ENCODE results near the gene MEFV.
"Not testable (repeated sequence)": the region's sequence is repeated elsewhere in the genome, so short reads cannot be mapped to it uniquely, and the experiment has no call there.

MEFV gene, protein sequence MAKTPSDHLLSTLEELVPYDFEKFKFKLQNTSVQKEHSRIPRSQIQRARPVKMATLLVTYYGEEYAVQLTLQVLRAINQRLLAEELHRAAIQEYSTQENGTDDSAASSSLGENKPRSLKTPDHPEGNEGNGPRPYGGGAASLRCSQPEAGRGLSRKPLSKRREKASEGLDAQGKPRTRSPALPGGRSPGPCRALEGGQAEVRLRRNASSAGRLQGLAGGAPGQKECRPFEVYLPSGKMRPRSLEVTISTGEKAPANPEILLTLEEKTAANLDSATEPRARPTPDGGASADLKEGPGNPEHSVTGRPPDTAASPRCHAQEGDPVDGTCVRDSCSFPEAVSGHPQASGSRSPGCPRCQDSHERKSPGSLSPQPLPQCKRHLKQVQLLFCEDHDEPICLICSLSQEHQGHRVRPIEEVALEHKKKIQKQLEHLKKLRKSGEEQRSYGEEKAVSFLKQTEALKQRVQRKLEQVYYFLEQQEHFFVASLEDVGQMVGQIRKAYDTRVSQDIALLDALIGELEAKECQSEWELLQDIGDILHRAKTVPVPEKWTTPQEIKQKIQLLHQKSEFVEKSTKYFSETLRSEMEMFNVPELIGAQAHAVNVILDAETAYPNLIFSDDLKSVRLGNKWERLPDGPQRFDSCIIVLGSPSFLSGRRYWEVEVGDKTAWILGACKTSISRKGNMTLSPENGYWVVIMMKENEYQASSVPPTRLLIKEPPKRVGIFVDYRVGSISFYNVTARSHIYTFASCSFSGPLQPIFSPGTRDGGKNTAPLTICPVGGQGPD

DNA sequence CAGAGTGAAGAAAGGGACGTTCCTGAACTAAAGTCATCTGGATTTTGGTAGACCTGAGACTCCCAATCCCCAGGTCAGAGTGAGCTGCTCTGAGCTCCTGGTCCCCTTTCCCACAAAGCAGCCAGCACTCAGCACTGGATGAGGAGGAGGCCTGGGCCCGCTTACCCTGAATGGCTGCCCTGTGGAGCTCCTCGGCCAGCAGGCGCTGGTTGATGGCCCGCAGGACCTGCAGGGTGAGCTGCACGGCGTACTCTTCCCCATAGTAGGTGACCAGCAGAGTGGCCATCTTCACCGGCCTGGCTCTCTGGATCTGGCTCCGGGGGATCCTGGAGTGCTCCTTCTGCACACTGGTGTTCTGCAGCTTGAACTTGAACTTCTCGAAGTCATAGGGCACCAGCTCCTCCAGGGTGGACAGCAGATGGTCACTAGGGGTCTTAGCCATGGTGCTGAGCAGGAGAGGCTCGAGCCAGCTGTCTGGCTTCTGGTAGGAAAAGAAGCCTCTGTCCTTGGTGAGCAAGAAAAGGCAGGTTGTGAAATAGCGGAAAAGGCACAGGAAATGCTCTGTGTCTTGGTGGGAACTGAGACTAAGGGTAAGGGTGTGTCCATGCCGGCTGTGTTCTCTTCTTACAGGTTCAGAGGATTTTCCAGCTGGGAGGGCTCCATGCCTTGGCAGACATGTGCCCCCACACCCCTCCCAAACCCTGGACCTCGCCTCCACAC, at the start of gene MEFV:
Gene MEFV (minus strand): TSS at position 488 of the 720 bp plus-strand sequence. CDS start 46 bp downstream, at position 442.
- no peak for DNase-seq (ENCODE audit: low spot score)

DNA sequence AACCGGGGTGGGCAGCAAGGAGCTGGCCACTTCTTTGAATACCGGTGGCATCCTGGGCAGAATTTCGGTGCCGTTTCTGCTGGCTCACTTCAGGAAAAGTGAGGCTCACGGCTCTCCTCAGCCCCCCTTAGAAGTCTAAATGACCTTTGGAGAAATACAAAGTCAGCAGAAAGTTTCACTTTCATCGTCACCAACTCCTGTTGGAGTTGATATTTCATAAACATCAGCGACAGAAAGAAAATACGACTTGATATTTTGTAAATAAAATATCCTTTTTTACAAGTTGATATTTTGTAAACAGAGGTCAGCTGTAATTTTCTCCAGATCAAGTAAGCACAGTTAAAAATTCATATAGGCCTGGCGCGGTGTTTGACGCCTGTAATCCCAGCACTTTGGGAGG, 49.6 kb upstream of the MEFV start:
- no peak for DNase-seq (ENCODE audit: low spot score)

DNA sequence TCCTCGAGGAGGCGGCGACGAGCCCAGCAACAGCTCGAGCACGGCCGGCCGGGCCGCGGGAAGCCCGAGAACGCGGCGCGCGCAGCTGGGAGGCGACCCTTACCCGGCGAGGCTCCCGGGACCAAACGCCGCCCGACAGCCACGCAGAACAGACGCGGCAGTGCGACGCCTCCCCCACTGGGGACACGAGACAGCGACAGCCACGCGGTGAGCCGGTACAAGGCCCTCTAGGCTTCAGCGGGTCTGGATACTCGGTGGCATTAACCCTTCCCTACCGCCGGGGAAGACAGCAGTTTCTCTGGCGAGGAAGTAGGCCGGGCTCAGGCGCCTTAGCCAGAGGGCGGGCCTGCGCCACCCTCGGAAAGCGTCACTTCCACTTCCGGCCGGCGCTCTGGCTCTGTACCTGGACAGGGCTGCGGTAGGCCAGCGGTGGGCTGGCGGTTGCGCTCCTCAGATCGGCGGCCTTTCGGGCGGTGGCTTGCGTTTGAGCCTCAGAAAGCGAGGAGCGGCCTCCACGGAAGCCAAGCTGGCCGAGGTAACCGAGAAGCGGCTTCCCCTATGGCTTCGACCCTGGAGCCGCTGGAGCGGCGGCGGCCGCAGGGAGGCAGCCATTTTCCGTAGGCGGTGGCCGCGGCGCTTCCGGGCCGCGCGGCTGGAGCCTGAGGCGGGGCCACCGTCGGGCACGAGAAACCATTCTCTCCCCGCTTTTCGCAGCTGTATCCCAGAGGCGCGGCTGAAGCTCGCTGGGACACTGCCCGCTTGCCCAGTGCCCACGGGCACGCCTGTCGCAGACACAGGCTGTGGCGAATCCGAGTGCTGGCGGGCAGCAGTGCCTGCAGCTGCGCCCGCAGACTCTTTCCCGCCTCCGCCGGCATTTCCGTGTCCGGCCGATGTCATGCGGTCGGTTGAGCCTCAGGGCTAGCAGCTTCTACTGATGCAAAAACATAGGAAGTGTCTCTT, 49.0 kb upstream of the MEFV start, which contains the start of the genes TIGD7 and ZNF75A:
Gene TIGD7 (minus strand): TSS at position 322 of the 960 bp plus-strand sequence. CDS start 4,816 bp downstream, outside the sequence.
Gene ZNF75A (plus strand): TSS at position 389 of the 960 bp plus-strand sequence. CDS start 2,932 bp downstream, outside the sequence.
- peak; percentile 81 for DNase-seq (ENCODE audit: low spot score)

DNA sequence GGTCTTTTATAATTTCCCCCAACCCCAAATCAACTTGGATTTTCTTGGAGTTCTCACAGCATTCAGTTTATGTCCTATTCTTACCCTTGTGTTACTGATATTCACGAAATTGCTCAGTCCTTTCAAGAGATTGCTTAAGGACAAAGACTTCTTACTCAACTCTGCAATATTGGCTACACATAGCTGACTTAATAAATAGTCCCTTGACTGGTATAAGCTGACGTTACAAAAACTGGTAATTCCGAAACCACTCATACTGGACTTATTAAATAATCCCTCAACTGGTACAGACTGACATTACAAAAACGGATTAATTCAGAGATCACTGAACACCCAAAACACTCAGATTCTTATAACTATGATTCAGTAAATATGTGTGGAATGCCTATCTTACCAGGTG, 47.9 kb upstream of the MEFV start:
- no peak for DNase-seq (ENCODE audit: low spot score)

DNA sequence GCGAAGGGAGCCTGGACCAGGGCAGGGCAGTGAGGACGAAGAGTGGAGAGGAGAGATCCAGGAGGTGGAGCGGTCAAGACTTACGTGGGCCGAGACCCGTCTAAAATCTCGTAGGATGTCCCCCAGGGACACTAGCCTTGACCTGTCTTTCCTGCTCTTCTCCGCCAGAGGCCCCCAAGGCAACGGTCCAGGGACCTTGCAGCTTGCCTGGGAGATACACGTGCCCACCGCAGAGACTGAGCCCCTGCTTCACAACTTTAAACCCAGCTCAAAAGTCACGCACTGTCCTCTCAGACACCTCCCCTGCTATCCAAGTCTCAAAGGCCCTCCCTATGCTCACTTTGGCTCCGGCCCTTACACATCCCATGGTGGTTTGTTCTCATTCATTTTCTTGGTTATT, 39.4 kb upstream of the MEFV start:
- DNase-seq (ENCODE audit: low spot score): no peak

DNA sequence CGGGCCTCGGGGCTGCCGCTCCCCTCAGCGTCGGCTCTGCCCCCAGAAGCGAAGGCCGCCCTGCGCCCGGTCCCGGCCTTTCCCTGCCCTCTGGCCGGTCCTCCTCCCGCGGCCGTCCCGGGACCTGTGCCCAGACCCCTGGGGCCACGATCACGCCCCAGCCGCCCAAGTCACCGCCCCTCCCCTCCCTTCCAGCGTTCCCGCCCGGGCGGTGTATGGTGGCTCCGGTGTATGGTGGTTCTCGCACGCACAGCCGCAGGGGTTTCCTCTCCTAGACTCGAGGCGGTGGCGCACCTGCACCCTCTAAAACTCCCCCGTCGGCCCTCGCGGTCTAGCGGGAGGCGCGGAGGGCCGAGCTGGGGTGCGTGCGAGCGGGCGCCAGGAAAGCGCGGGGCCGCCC, 38.8 kb upstream of the MEFV start:
- DNase-seq (ENCODE audit: low spot score): no peak

DNA sequence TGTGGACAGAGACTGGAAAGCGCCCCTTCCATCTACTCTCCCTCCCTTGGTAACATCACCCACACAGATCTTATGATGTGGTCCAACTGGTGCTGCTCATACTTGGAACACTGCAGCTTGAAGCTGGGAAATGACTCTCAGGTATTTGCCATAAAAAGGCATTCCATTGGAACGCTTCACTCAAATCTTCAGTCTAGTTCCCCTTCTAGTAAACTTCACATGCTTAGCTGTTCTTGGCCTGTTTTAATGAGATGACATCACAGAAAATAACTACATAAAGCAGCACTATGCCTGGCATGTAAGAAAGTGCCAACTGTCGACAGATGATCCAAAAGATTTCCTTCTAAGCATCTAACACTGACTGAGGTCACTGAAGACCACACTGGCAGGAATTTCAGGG, 36.2 kb upstream of the MEFV start:
- DNase-seq (ENCODE audit: low spot score): no peak

DNA sequence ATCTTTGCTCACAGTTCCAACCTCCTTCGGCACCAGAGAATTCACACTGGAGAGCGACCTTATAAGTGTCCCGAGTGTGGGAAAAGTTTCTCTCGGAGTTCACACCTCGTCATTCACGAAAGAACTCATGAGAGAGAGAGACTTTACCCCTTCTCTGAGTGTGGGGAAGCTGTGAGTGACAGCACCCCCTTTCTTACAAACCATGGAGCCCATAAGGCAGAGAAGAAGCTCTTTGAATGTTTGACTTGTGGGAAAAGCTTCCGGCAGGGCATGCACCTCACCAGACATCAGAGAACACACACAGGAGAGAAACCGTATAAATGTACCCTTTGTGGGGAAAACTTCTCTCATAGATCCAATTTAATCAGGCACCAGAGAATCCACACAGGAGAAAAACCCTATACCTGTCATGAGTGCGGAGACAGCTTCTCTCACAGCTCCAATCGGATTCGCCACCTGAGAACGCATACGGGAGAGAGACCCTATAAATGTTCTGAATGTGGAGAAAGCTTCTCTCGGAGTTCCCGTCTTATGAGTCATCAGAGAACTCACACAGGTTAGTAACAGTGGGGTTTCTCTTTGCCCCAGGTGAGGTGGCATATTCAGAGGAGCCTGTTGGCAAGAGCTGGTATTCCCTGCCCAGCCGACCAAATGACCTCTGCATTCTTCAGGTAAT, 33.7 kb upstream of the MEFV start:
- DNase-seq (ENCODE audit: low spot score): no peak

DNA sequence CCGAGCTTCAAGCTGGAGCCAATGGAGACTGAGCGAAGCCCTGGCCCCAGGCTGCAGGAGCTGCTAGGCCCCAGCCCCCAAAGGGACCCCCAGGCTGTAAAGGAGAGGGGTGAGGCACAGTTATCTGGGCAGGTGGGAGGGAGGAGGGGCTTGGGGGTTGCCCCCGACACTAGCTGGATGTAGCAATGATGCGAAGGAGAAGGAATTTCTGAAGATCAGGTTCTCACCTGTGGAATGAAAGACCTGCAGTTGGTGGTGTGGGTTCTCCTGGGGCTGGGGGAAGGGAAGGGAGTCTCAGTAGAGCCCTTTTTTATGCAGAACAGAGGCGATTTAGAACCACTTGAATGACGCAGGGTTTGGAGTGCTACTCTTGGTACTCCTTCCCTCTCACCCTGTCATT, 28.7 kb upstream of the MEFV start:
- no peak for DNase-seq (ENCODE audit: low spot score)

DNA sequence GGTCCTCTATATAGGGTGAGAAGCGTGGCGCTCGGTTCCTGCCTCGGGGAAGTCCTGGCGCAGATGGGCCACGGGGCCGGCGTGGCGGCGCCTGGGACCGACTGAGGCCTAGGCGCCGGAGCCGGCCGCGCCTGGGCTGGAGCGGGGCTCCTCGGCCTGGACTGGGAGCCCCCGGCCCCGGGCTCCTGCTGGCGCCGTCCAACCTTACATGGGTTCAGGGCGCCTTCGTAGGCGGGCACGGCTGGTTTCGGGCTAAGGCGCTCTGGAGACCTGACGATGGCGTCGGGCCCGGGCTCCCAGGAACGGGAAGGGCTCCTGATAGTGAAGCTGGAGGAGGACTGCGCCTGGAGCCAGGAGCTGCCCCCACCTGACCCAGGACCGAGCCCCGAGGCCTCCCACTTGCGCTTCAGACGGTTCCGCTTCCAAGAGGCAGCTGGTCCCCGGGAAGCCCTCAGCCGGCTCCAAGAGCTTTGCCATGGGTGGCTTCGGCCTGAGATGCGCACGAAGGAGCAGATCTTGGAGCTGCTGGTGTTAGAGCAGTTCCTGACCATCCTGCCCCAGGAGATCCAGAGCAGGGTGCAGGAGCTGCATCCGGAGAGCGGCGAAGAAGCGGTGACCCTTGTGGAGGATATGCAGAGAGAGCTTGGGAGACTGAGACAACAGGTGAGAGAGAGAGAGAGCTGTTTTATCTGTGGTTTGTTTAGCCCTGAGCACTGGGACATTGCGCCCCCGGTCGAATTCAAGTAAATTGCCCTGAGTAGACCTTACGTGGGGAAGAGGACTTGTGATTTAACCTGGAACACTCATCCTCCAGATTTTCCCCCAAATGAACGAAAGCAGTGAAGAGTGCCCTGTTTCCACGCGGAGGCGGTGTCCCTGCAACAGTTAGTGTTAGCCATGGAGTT, 27.4 kb upstream of the MEFV start:
- DNase-seq (ENCODE audit: low spot score): no peak

DNA sequence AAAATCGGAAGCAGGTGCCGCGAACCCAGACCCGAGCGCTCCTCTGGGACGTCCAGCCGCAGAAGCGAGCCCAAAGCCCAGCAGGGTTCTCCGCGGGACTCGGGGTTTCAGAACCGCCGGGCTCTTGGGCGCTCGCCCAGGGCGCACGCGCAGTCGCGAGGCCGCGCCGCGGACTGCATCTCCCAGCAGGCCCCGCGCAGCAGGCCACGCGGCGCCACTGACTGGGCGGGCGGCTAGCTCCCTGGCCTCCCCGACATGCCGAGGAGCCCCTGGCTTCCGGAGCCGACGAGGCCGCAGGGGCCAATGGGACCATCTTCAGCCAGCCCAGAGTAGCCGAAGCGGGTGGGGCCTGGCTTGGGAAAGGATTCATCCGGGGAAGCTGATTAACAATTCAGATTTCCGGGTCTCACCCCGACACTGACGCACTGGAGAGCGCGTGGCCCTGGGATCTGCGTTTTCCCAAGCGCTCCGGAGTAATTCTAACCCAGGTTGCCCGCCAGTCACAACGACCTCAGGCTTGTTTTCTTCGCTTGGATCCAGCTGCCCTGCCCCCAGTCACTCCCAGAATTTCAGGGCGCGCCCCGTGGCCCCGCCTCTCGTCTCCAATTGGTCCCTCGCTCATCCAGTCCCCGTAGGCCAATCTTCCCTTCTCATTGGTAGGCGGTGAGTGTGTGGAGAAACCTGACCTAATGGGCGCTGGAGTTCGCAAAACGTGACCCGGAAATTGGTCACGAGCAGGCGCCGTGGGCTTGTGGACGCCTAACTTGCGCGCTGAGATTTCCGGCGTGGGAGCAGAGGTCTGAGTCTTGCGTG, 26.5 kb upstream of the MEFV start, which contains the start of gene ZNF263:
Gene ZNF263 (plus strand): TSS at position 762 of the 813 bp plus-strand sequence. CDS start 328 bp downstream, outside the sequence.
- DNase-seq (ENCODE audit: low spot score): peak; percentile 95

DNA sequence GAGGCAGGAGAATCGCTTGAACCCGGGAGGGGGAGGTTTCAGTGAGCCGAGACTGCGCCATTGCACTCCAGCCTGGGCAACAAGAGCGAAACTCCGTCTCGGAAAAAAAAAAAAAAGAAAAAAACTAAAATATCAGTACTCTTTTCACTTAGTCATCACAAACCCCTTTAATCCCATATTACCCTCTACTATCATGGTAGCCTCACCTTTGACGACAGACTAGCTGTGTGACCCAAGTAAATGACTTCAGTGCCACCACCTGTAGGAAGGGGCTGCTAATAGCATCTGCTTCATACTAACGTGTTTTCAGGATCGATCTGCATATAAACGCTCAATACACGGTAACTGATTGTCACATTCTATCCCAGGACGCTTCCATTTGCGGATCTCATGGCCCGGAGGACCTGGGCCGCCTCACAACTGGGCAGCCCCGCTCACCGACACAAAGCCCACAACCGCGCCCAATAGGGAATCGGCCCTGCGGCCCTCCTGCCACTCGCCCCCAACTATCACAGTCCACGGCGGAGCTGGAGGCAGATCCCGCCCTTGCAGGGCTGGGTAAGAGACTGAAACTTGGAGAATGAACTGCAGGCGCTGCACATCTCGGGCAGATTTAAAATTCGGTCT, 25.8 kb upstream of the MEFV start:
- peak; percentile 84 for DNase-seq (ENCODE audit: low spot score)

DNA sequence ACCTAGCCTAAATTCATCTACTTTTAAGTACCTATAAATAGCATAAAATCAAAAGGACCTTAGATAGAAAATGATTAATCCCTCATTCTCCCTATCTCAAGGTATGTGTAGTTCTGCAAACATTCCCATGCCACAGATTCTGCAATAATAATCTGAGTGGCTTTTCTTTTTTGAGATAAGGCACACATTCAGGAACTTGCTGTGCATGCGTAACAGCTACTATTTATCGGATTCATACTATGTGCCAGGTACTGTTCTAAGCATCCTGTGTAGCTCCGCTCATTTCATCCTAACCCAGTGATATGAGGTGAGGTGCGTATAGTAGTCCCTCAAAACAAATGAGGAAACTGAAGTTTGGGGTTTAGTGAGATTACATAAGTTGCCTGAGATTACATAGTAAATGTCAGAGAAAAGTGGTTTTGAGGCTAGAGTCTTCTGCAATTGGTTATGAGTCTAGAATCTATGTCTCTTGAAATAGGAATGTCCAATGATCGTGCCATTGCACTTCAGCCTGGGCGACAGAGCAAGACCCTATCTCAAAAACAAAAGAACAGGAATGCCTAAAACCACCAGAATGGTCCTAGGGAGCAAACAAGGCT, 24.9 kb upstream of the MEFV start:
- no peak for DNase-seq (ENCODE audit: low spot score)

DNA sequence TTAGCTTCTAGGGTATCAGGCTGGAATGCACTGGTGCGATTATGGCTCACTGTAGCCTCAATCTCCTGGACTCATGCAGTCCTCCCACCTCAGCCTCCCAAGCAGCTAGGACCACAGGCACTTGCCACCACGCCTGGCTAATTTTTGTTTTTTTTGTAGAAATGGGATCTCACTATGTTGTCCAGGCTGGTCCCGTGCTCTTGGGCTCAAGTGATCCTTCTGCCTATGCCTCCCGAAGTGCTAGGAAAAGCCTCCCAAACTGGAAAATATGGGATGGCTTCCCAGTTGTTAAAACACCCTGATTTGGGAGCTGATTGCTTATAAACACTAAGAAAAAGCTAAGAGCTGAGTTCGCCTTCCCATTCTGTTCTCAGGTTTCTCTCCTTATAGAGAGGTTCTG, 20.2 kb upstream of the MEFV start:
- no peak for DNase-seq (ENCODE audit: low spot score)

DNA sequence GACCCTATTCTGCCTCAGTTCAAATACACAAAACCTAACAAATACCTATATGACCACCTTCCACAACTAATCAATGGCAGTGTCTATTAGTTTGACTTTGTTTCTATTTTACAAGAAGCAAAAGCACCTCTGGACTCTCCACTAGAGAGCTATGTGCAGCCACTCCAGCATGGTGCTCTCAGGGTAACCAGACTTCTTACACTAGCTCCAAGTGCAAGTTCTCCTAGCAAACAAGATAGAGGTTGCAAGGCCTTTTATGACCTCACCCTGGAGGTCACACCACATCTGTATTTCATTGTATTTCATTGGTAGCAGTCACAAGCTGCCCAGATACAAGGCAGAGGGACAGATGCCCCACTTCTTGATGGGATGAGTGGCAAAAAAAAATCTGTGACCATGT, 18.5 kb upstream of the MEFV start:
- no peak for DNase-seq (ENCODE audit: low spot score)

DNA sequence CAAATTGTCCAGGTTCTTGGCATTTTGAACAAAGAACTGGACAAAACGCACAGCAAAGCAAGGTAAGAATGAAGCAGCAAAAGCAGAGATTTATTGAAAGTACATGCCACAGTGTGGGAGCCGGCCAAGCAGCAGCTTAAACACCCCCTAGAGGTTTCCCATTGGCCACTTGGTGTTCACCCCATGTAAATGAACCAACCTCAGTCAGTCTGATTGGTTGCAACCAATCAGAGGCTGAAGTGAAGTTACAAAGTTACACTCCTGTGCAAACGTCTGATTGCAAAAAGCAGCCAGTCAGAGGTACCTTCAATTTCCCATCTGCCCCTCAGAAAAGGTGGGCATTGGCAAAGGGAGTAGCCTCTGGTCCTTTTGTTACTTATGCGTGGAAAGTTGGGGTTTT, 18.1 kb upstream of the MEFV start:
- DNase-seq (ENCODE audit: low spot score): no peak

DNA sequence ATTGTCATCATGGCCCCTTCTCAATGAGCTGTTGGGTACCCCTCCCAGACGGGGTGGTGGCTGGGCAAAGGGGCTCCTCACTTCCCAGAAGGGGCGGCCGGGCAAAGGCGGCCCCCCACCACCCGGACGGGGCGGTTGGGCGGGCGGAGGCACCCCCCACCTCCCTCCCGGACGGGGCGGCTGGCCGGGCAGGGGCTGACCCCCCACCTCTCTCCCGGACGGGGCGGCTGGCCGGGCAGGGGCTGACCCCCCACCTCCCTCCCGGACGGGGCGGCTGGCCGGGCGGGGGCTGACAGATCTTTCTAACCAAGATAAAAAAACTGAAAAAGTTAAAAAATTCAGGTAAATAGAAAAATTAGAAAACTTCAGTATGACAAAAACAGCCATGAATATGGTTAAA, 14.8 kb upstream of the MEFV start:
- DNase-seq (ENCODE audit: low spot score): not testable (repeated sequence)

DNA sequence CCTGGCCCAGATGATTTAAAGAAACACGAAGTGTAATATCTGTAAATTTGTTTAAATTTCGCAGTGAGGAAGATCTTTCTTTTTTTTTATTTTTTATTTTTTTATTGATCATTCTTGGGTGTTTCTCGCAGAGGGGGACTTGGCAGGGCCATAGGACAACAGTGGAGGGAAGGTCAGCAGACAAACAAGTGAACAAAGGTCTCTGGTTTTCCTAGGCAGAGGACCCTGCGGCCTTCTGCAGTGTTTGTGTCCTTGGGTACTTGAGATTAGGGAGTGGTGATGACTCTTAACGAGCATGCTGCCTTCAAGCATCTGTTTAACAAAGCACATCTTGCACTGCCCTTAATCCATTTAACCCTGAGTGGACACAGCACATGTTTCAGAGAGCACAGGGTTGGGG, 14.3 kb upstream of the MEFV start:
- DNase-seq (ENCODE audit: low spot score): not testable (repeated sequence)
